H1 (cell line): Measurements from ENCODE around the gene NDRG2. TPM values are rescaled to one million over a fixed set of nuclear protein-coding genes. Genes with fewer than 3 reads are reported as not detected.
A peak's percentile ranks its signal among the peaks of the same experiment; 100 is the strongest.

ENCODE experiments used
- CTCF ChIA-PET: fragments of 300-600 bp; sonication (Branson Sonifier 250); formaldehyde crosslinking; loops from one replicate; lab custom pipeline; 2021; ENCODE audit not compliant: partially characterized antibody; lab: Charles Lee
- POLR2A ChIA-PET: fragments of 300-600 bp; sonication (Branson Sonifier 250); formaldehyde crosslinking; loops from one replicate; lab custom pipeline; 2021; ENCODE audit warnings: inconsistent platforms; ENCODE audit not compliant: partially characterized antibody; lab: Charles Lee
- DNase-seq, 2 experiments: peaks; one replicate each; pipeline versions ENCODE4 v3.0.0 to v3.0.0-alpha.2; 2010 to 2022; ENCODE audit warnings: low spot score in 2 of 2, low read depth in 1 of 2, mixed read lengths in 1 of 2
- FAIRE-seq: peaks from 2 replicates; lab custom pipeline; 2011; peaks lifted over from hg19 to GRCh38; lab: Jason Lieb, UNC
- H2AFZ ChIP-seq: 2 replicates; pipeline ENCODE4 v1.8.1; 2012; ENCODE audit warnings: low read length, inconsistent platforms
- H2AK5ac ChIP-seq: 2 replicates; pipeline ENCODE4 v1.6.1; 2013; ENCODE audit warnings: low read depth, low read length
- H2BK120ac ChIP-seq: replicated peaks from 2 replicates; pipeline ENCODE3; 2013; ENCODE audit warnings: low read depth, low read length, inconsistent platforms
- H2BK12ac ChIP-seq: 2 replicates; pipeline ENCODE4 v1.6.1; 2013; ENCODE audit warnings: low read depth, low read length
- H2BK15ac ChIP-seq: 2 replicates; pipeline ENCODE4 v1.6.1; 2013; ENCODE audit warnings: low read length
- H2BK20ac ChIP-seq: 2 replicates; pipeline ENCODE4 v1.6.1; 2013; ENCODE audit warnings: low read length
- H2BK5ac ChIP-seq: 2 replicates; pipeline ENCODE4 v1.6.1; 2013; ENCODE audit warnings: low read depth, low read length
- H3K14ac ChIP-seq: 2 replicates; pipeline ENCODE4 v1.6.1; 2013; ENCODE audit warnings: inconsistent platforms; ENCODE audit not compliant: insufficient read length
- H3K18ac ChIP-seq: 2 replicates; pipeline ENCODE4 v1.6.1; 2013; ENCODE audit warnings: low read length; ENCODE audit errors: extremely low read depth
- H3K23ac ChIP-seq: 2 replicates; pipeline ENCODE4 v1.6.1; 2013; ENCODE audit warnings: inconsistent platforms; ENCODE audit not compliant: insufficient read length
- H3K23me2 ChIP-seq: 2 replicates; pipeline ENCODE4 v1.6.1; 2013; ENCODE audit warnings: low read depth, low read length
- H3K27ac ChIP-seq: 2 replicates; pipeline ENCODE4 v1.6.1; 2011; ENCODE audit warnings: low read depth, low read length, inconsistent platforms
- H3K27me3 ChIP-seq, 4 experiments: replicated peaks in 1 of 4; 1 replicate in 1 of 4; 2 replicates in 3 of 4; pipeline versions ENCODE4 v1.6.1 to v1.8.1; 2011 to 2013; ENCODE audit warnings: low read length in 3 of 4, mild to moderate bottlenecking in 3 of 4, inconsistent platforms in 2 of 4, mixed read lengths in 2 of 4, moderate library complexity in 1 of 4; ENCODE audit not compliant: control insufficient read depth in 3 of 4, insufficient read depth in 3 of 4; ENCODE audit errors: extremely low read depth in 1 of 4
- H3K36me3 ChIP-seq, 4 experiments: 2 replicates each; pipeline versions ENCODE4 v1.6.1 to v1.8.1; 2011 to 2013; ENCODE audit warnings: mild to moderate bottlenecking in 4 of 4, low read length in 3 of 4, moderate library complexity in 2 of 4, control low read depth in 1 of 4, inconsistent platforms in 1 of 4; ENCODE audit not compliant: insufficient read depth in 4 of 4, control insufficient read depth in 2 of 4
- H3K4ac ChIP-seq: replicated peaks from 2 replicates; pipeline ENCODE3; 2013; ENCODE audit warnings: low read length, low read depth, mixed read lengths, inconsistent platforms; ENCODE audit not compliant: insufficient read length
- H3K4me1 ChIP-seq, 4 experiments: replicated peaks in 1 of 4; 1 replicate in 1 of 4; 2 replicates in 3 of 4; pipeline versions ENCODE4 v1.6.1 to v1.8.1; 2011 to 2013; ENCODE audit warnings: low read length in 3 of 4, inconsistent platforms in 2 of 4, mixed read lengths in 1 of 4; ENCODE audit not compliant: insufficient read depth in 4 of 4, control insufficient read depth in 3 of 4
- H3K4me2 ChIP-seq, 2 experiments: 2 replicates each; pipeline versions ENCODE4 v1.6.1 to v1.8.1; 2011 to 2013; ENCODE audit warnings: low read depth in 2 of 2, low read length in 2 of 2, control low read depth in 1 of 2, inconsistent platforms in 1 of 2, mild to moderate bottlenecking in 1 of 2; ENCODE audit not compliant: insufficient read depth in 1 of 2
- H3K4me3 ChIP-seq, 4 experiments: fragments of 200-600, 300-600 bp in 1 of 4; sonication (generic), shearing (Covaris generic), sonication (Bioruptor Twin) in 1 of 4; 2 replicates each; pipeline versions ENCODE4 v1.5.1 to v1.8.1; 2011 to 2016; ENCODE audit warnings: low read length in 4 of 4, low read depth in 3 of 4, control low read depth in 2 of 4, inconsistent platforms in 2 of 4, mild to moderate bottlenecking in 2 of 4, mixed read lengths in 1 of 4, moderate library complexity in 1 of 4; ENCODE audit not compliant: insufficient read depth in 2 of 4; ENCODE audit errors: extremely low read depth in 1 of 4
- H3K56ac ChIP-seq: replicated peaks from 2 replicates; pipeline ENCODE3; 2013; ENCODE audit warnings: low read depth, mild to moderate bottlenecking, mixed read lengths, low read length, inconsistent platforms; ENCODE audit not compliant: insufficient read length
- H3K79me1 ChIP-seq: 2 replicates; pipeline ENCODE4 v1.6.1; 2013; ENCODE audit warnings: low read depth, low read length, control low read depth
- H3K79me2 ChIP-seq, 2 experiments: 2 replicates each; pipeline versions ENCODE4 v1.6.1 to v1.8.1; 2012 to 2013; ENCODE audit warnings: low read length in 2 of 2, mild to moderate bottlenecking in 2 of 2, inconsistent platforms in 1 of 2; ENCODE audit not compliant: insufficient read depth in 2 of 2, control insufficient read depth in 1 of 2
- H3K9ac ChIP-seq, 4 experiments: replicated peaks in 1 of 4; 1 replicate in 1 of 4; 2 replicates in 3 of 4; pipeline versions ENCODE4 v1.6.1 to v1.8.1; 2011 to 2013; ENCODE audit warnings: low read depth in 3 of 4, low read length in 3 of 4, control low read depth in 2 of 4, mild to moderate bottlenecking in 2 of 4, moderate library complexity in 2 of 4, inconsistent platforms in 1 of 4; ENCODE audit errors: extremely low read depth in 1 of 4
- H3K9me3 ChIP-seq, 2 experiments: 2 replicates each; pipeline versions ENCODE4 v1.6.1 to v1.8.1; 2012 to 2013; ENCODE audit warnings: mild to moderate bottlenecking in 2 of 2, moderate library complexity in 2 of 2, control low read depth in 1 of 2, inconsistent platforms in 1 of 2, low read depth in 1 of 2, low read length in 1 of 2, mixed read lengths in 1 of 2; ENCODE audit not compliant: insufficient read depth in 2 of 2
- H4K20me1 ChIP-seq, 2 experiments: replicated peaks in 1 of 2; 2 replicates each; pipeline versions ENCODE3 to v1.8.1; 2011 to 2013; ENCODE audit warnings: inconsistent platforms in 2 of 2, low read length in 2 of 2, mild to moderate bottlenecking in 1 of 2; ENCODE audit not compliant: insufficient read depth in 2 of 2, control insufficient read depth in 1 of 2
- H4K5ac ChIP-seq: 2 replicates; pipeline ENCODE4 v1.6.1; 2013; ENCODE audit warnings: low read length, low read depth, mixed read lengths, inconsistent platforms; ENCODE audit not compliant: insufficient read length
- H4K8ac ChIP-seq: 2 replicates; pipeline ENCODE4 v1.8.0; 2013; ENCODE audit warnings: mild to moderate bottlenecking, moderate library complexity, low read length, inconsistent platforms; ENCODE audit not compliant: insufficient read depth; ENCODE audit errors: extremely low read depth
- H4K91ac ChIP-seq: replicated peaks from 2 replicates; pipeline ENCODE3; 2013; ENCODE audit warnings: low read length, mixed read lengths, inconsistent platforms; ENCODE audit not compliant: insufficient read length
- ATF2 ChIP-seq: IDR thresholded peaks from 2 replicates; pipeline ENCODE4 v1.6.1; 2012; ENCODE audit warnings: low read length, inconsistent platforms
- BRCA1 ChIP-seq: IDR thresholded peaks from 2 replicates; pipeline ENCODE4 v1.6.1; 2012; ENCODE audit warnings: low read depth, low read length, improper control_type of control experiment
- CTCF ChIP-seq, 3 experiments: IDR thresholded peaks; 1 replicate in 2 of 3; 2 replicates in 1 of 3; pipeline versions ENCODE4 v1.5.1 to v1.6.1; 2011; ENCODE audit warnings: low read length in 3 of 3, mild to moderate bottlenecking in 3 of 3, inconsistent platforms in 2 of 3, low read depth in 1 of 3, moderate library complexity in 1 of 3; ENCODE audit not compliant: insufficient read depth in 1 of 3; ENCODE audit errors: control extremely low read depth in 1 of 3
- NANOG ChIP-seq: IDR thresholded peaks from 2 replicates; pipeline ENCODE4 v1.6.1; 2011; ENCODE audit warnings: low read length, low read depth, mild to moderate bottlenecking, inconsistent platforms; ENCODE audit not compliant: insufficient read depth, poor library complexity, severe bottlenecking
- PHF8 ChIP-seq: fragments of 200-600 bp; sonication (generic); conservative IDR thresholded peaks from 2 replicates; pipeline ENCODE4 v1.7.1; 2012; ENCODE audit warnings: low read depth, mild to moderate bottlenecking, inconsistent platforms, low read length, moderate library complexity
- POU5F1 ChIP-seq: IDR thresholded peaks from 2 replicates; pipeline ENCODE4 v1.6.1; 2011; ENCODE audit warnings: low read depth, mild to moderate bottlenecking, low read length, moderate library complexity
- SIN3A ChIP-seq, 2 experiments: IDR thresholded peaks in 1 of 2; conservative IDR thresholded peaks in 1 of 2; 2 replicates each; pipeline ENCODE4 v1.6.1; 2011 to 2012; ENCODE audit warnings: low read length in 2 of 2, improper control_type of control experiment in 1 of 2, low read depth in 1 of 2, mild to moderate bottlenecking in 1 of 2
- SIX5 ChIP-seq: IDR thresholded peaks from 2 replicates; pipeline ENCODE4 v1.6.1; 2011; ENCODE audit warnings: mild to moderate bottlenecking, low read depth, low read length
- WGBS, 2 experiments: shearing (Covaris generic) in 1 of 2; methylation state at CpG; one replicate each; pipeline versions ENCODE4 v1.1.6 to v1.1.7; 2013 to 2015; ENCODE audit warnings: low lambda C conversion rate in 2 of 2, mixed read lengths in 2 of 2, inconsistent platforms in 1 of 2, low coverage in 1 of 2, missing lambda C conversion rate in 1 of 2; ENCODE audit not compliant: insufficient replicate concordance in 2 of 2, insufficient coverage in 1 of 2, insufficient read length in 1 of 2; ENCODE audit errors: extremely low coverage in 1 of 2, missing lambda C conversion rate in 1 of 2; 5-methylcytosine and 5-hydroxymethylcytosine counted together
- polyA plus RNA-seq, 7 experiments: library from polyadenylated mRNA; depleted of rRNA in 3 of 7; stranded (reverse) in 5 of 7; unstranded in 2 of 7; fragments of >200 nt in 5 of 7; fragments of 200-250 nt in 2 of 7; gene quantifications; 1 replicate in 5 of 7; 2 replicates in 1 of 7; 4 replicates in 1 of 7; pipeline versions ENCODE4 v1.2.1 to v1.2.3, GENCODE V29; 2011 to 2013; ENCODE audit warnings: missing spikeins in 2 of 7, mixed read lengths in 2 of 7
- total RNA-seq: library from RNA; stranded (reverse); fragmentation: NEBNext Ultra II Directional; extraction: Animal tissue kit (Norgen Biotek cat#: 25700); gene quantifications from 2 replicates; pipeline ENCODE4 v1.2.1, GENCODE V29; 2021

Gene NDRG2
- total and polyA plus RNA-seq, 2 of the 8 experiments (the other 6 are each of a cell fraction or from before 2014, with no cell fraction given) = 29.9 to 48.6 TPM

- no peaks in the 10 kb centered on the region for H4K20me1 ChIP-seq
- H3K56ac ChIP-seq = no peak overlapping the region
- H4K8ac ChIP-seq = no peak overlapping the region
- DNase-seq = peak; percentile 82 to 93
- no peaks in the 10 kb centered on the region for H3K79me1 ChIP-seq
- ChIA-PET CTCF (interaction anchor here (0.6 to 16.1 kb wide), 49 partner anchors 9 to 700 kb away, joined by 3 to 371 read pairs (median 6); partner anchors contain the start of genes ARHGEF40, METTL17, NDRG2 and OR5AU1), POLR2A (interaction anchor here (0.5 to 2.8 kb wide), 17 partner anchors 9 to 200 kb away, joined by 3 to 36 read pairs (median 5); partner anchors contain the start of genes ARHGEF40, NDRG2 and RNASE7)
- no peak overlapping the region for H3K9ac ChIP-seq
- no peak overlapping the region for H3K18ac ChIP-seq
- H3K4ac ChIP-seq = no peak overlapping the region
- H4K5ac ChIP-seq = no peak overlapping the region
- 5% methylated on average over 4 of the region's 4 CpGs; no CpG with 5 or more reads in 1 of the 2 experiments for WGBS, 2 experiments
- no peaks in the 10 kb centered on the region for H3K23me2 ChIP-seq
- no peak overlapping the region for H3K14ac ChIP-seq
- H2BK12ac ChIP-seq = no peak overlapping the region
- FAIRE-seq = peak; percentile 88
- no peak overlapping the region for H3K27ac ChIP-seq
- H3K9me3 ChIP-seq = no peaks in the 10 kb centered on the region
- H3K27me3 ChIP-seq = no peaks in the 10 kb centered on the region; a peak in 1 of 7 replicates
- no peak overlapping the region for H2AK5ac ChIP-seq
- H2BK120ac ChIP-seq = no peak overlapping the region
- no peak overlapping the region for H3K23ac ChIP-seq
- H2BK20ac ChIP-seq = no peak overlapping the region
- no peak overlapping the region for H4K91ac ChIP-seq
- no peaks in the 10 kb centered on the region for H3K79me2 ChIP-seq
- peaks cover 2 to 7% (median 5%) of the 10 kb centered on the region in 4 experiments; a peak in 5 of 7 replicates for H3K4me1 ChIP-seq
- peaks cover 0 to 2% (median 0%) of the 10 kb centered on the region in 4 experiments; a peak in 3 of 8 replicates for H3K36me3 ChIP-seq
- H2BK15ac ChIP-seq = no peak overlapping the region
- no peak overlapping the region for H2AFZ ChIP-seq
- no peak overlapping the region for H2BK5ac ChIP-seq
- H3K4me3 ChIP-seq = no peak overlapping the region
- no peak overlapping the region for H3K4me2 ChIP-seq
- TF ChIP-seq ATF2 (peak; percentile 72; the same call in 1 of the 2 replicates), CTCF (IDR thresholded peaks at IDR 0.05; ENCODE audit: control extremely low read depth in 1 of 3, insufficient read depth in 1 of 3, low read depth in 1 of 3, low read length in 3 of 3) (peak; percentile 47 to 96 (median 93)), SIX5 (no peak), PHF8 (no peak), BRCA1 (no peak), NANOG (peak; percentile 13), SIN3A (conservative IDR thresholded peaks at IDR 0.05 in 1 of 2, IDR thresholded peaks at IDR 0.05 in 1 of 2; ENCODE audit: low read depth in 1 of 2, low read length in 2 of 2) (peak in 1 of 2 experiments; percentile 54; a peak in 1 of 4 replicates), POU5F1 (no peak)
These were observed 10.1 kb downstream of the NDRG2 start for GRCh38 chr14:21014761-21015190.
